ENCODE data around the gene MCOLN3.

MCOLN3 gene

GRCh38 chr1:85048296-85049064, at the start of gene MCOLN3:
Gene MCOLN3, minus strand, starts transcription at chr1:85048500. Its CDS starts 3,140 bp downstream, at chr1:85045360.
- no peak for DNase-seq (ENCODE audit: low read depth)

DNA sequence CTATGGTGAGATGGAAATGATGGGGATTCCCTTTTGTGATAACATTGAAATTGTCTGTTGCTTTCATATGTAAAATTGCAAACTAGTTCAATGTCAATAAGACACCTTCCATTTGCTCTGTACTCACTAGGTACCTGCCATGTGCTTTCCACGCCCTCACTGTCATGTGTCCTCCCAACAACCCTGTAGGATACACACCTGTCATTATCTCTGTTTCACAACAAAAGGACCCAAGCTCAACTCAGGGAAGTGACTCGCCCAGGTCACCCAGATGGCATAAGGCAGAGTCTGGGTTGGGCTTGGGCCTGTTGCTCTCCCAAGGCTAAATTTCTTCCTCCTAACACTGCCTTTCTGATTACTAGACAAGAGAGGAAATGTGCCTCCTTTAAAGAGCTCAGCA, 45.3 kb upstream of the MCOLN3 start:
- no peak for DNase-seq (ENCODE audit: low read depth)

DNA sequence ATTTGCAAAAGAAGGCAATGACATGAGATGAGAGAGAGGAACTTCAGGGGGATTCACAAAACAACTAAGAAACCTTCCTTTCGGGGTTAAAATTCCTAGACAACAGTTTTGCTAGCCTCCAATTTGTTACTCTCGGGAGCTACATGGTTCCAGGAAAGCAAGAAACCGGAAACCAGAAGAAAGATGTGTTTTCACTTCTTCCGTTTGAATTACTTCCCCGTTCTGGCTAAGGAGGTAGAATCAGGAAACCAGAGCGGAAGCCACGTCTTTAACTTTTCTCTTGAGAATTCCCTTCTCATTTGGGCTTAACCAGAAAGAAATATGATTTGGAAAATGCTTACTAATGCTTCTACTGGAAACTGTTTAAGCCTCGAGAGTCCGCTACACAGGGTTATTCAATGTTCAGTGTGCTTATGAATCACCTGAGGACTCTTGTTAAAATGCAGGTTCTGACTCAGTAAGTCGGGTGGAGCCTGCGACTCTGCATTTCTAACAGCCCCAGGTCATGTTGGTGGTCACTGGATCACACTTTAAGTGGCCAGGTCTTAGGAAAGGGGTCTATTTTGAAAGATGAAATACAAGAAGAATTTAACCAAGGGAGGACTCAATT, 43.5 kb upstream of the MCOLN3 start:
- DNase-seq (ENCODE audit: low read depth), result peak; percentile 16

- DNase-seq (ENCODE audit: low read depth), result no peak
Observed at GRCh38 chr1:85090225-85090624, 41.9 kb upstream of the MCOLN3 start.

- DNase-seq (ENCODE audit: low read depth), result no peak
Observed at GRCh38 chr1:85089203-85089602, 40.9 kb upstream of the MCOLN3 start.

DNA sequence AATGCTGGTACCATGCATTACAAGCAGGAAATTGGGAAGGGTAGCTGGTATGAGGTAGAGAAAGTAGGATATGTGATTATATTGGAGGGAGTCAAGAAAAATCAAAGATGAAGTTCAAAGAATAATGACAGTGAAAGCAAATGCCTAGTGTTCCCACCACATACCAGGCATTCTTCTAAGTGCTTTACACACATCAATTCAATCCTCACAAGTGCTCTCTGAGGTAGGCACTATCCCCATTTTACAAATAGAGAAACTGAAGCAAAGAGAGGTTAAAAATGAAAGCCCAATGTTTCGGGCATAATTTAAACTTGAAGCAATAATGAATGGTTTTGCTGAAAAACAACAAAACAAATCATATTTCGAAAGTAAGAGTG, 40.1 kb upstream of the MCOLN3 start:
- peak; percentile 10 for DNase-seq (ENCODE audit: low read depth)

DNA sequence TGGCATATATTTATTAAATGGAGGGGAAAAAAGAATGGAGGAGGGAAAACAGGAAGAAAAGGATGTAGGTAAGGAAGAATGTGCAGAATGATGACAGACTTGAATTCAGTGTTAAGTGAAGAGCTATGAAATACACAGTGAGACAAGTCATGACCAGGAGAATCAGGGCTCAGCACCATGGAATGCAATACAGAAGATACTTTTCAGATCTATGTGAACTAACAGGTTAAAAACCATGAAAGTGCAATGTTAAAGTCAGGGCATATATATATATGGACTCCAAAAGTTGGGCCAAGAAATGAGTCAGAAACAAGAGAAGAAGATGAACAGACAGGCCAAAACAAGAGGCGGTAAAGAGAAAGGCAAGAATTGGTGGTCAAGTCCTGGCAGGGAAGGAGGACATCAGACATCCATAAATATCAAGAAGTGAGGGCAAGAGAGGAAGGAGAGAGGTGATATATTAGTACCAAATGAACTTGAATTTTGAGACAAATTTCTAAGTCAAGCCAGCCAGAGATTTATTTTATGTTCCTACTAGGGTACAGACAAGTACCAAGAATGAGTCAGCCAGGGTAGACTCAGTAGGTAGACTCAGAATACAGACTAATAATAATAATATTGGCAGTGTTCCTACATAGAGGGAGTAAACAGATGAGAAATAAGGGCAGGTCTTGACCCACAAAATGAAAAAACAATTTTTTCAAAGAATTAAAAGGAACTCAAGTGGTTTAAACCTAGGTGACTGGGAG, 39.5 kb upstream of the MCOLN3 start:
- DNase-seq (ENCODE audit: low read depth), result peak; percentile 55

GRCh38 chr1:85085417-85085816, 37.1 kb upstream of the MCOLN3 start:
- DNase-seq (ENCODE audit: low read depth), result no peak

DNA sequence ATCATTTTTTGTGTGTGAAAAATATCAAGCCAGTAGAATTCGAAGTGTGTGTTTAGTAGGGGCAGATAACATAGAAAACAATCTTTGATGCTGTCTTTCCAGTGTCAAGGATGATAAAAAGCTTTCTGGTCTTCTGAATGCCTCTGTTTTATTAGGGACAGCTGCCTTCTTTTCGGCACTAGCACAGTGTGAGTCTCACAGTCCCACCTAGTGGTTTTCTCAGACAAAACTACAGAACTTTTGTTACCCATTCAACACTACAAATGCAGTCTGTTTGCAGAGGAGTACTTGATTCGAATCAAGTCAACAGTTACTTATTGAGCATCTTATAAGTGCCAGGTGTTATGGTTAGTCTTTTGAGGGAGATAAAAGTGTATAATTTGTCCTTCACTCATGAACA, 30.6 kb upstream of the MCOLN3 start:
- DNase-seq (ENCODE audit: low read depth), result peak; percentile 41

- DNase-seq (ENCODE audit: low read depth), result no peak
Observed at GRCh38 chr1:85074365-85074964, 26.2 kb upstream of the MCOLN3 start.

GRCh38 chr1:85070972-85071492, 22.7 kb upstream of the MCOLN3 start:
- DNase-seq (ENCODE audit: low read depth), result no peak

DNA sequence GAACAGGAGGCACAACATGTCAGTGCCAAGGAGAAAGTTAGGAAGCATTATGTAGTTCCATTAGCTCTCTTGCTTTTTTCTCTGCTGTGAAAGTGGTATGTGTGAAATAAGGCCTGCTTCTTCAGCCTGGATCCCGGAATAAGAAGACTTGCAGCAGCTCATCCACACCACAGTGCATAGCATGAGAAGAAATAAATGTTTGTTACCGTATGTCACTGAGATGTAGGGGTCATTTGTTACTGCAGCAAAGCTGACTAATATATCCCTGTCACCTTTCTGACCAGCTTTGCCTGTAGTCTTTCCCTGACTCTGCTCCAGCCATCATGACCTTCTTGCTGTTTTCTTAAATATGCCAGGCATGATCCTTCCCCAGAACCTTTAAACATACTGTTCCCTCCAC, 20.5 kb upstream of the MCOLN3 start:
- no peak for DNase-seq (ENCODE audit: low read depth)

- no peak for DNase-seq (ENCODE audit: low read depth)
Observed at GRCh38 chr1:85065550-85065949, 17.2 kb upstream of the MCOLN3 start.

GRCh38 chr1:85062425-85063026, 14.2 kb upstream of the MCOLN3 start:
- DNase-seq (ENCODE audit: low read depth), result no peak

DNA sequence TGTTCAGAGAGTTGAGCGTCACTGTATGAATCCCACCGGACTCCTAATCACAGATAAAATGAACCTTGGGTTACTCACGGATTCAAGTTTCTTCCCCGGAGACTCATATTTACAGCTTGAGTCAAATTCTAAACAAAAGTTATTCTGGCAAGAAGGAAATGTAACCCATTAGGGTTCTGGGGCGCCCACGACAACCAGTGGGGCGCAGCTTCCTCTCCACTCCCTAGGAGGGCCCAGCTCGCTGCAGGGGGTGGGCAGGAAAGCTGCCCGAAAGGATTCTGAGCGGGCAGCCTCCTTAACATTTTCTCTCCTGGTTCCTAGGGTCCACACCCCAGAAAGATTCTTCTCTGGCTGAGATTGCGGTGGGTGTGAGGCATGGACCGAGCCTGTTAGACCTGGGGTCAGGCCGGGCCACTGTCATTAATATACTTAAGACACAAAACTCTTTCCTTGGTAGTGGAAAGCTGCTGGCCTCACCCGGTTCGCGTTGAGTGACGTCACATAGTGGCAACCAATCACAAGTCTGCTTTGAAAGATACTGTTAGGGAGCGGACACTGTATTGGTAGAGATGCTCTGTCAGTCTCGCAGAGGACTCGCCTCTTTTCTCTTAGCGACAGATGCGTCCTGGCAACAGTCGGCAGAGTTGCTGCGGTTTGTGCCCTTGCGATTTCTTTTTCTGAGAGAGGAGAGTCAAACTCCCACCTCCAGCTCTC, 13.6 kb upstream of the MCOLN3 start:
- peak; percentile 99 for DNase-seq (ENCODE audit: low read depth)

GRCh38 chr1:85060038-85060437, 11.7 kb upstream of the MCOLN3 start:
- no peak for DNase-seq (ENCODE audit: low read depth)

DNA sequence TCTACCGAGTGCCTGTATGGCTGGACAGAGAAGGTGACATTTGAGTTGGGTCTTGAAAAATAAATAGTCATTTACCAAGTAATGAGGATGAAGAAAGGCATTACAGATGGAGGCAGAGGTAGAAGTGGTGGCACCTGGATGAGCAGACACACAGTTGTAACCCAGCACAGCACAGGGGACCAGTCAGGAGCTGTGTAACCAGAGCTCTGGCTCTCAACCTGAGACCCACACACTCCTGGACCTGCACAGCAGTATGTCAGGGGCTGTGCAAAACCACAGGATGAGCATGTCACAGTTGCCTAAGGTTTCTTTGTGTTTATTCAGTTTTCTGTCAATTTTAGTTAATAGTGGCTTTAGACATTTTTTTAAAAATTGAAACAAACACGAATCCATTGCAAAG, 11.3 kb upstream of the MCOLN3 start:
- no peak for DNase-seq (ENCODE audit: low read depth)

- DNase-seq (ENCODE audit: low read depth), result no peak
Observed at GRCh38 chr1:85058786-85059185, 10.5 kb upstream of the MCOLN3 start.

DNA sequence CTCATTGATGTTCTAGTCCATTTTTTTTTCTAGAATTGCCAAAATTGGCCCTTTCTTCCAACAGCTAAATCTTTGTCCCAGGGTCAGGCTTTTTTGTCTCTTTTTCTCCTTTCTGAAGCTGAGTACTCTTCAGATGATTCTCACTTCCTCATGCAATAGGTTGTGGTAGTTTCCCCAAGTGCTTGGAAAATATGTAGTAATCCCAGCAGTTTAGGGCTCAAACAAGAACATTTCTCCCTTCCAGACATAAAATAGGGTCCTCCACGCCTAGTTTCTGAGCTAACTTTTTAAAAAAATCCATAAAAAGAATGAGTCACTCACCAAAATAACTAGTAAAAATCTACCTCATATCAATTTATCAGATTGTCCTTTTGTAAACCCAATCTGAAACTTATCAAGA, 10.0 kb upstream of the MCOLN3 start:
- no peak for DNase-seq (ENCODE audit: low read depth)

- DNase-seq (ENCODE audit: low read depth), result no peak
Observed at GRCh38 chr1:85054664-85055063, 6.4 kb upstream of the MCOLN3 start.

DNA sequence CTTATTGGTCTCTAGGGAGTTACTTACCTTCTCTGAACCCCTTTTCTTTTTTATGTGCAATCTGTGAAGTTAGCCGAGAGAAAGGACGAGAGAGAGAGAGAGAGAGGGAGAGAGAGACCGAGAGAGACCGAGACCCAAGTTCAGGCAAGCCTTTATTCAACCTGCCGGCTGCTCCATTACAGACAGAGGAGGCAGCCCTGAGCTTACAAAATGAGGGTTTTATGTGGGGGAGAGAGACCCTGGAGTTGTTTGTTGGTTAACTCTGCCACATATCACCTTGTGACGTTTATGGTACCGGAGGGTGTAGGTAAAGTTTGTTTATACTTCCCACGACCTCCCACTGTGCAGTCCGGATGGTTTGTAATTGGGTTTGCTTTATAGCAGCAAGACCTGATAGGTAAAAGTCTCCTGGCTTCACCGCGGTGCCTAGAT, 1.5 kb upstream of the MCOLN3 start:
- no peak for DNase-seq (ENCODE audit: low read depth)

Measured in iris pigment epithelial cell (primary cell).